ENCODE measurements around the gene MAPK12. TPM values are rescaled to one million over a fixed set of nuclear protein-coding genes. Genes with fewer than 3 reads are reported as not detected.

Gene MAPK12
- total and polyA plus RNA-seq, 9 of the 15 experiments (the other 6 are each of a cell fraction or from before 2014, with no cell fraction given) = 0.79 to 71.5 (median 32.8) TPM

DNA sequence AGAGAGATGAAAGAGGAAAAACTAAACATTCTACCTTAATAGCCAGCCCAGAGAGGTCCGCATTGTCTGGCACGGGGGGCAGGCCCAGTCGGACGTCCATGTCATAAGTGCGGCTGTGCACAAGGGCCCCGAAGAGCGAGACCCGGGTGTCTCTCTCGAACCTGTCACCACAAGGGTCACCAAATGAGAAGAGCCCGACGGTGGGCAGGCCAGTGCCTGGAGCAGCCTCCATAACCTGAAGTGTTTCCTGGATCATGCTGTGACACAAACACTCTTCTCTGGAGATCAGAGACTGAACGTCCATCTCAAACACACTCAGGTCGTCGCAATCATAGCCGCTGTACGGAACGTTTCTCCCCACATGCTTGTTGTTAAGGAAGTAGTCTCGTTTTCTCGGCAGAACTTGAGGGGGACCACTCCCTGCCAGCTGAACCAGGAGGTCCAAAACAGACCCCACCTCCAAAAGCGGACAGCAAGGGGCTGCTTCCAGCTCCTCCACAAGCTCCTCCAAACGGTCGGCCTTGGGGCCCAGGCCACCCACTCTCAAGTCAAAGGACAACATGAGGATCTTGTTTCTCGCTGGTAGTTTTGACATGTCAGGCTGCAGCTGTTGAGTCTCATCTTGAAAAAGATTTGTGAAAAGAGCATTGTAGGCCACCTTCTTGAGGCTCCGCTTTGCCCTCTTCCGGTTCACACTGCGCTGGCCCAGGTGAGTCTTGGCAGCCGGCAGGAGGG, 17.6 kb downstream of the MAPK12 start:
- peak; percentile 13; the same call in 2 of the 3 replicates for ATAC-seq
- H3K9me1 ChIP-seq (ENCODE audit: control insufficient read depth, insufficient read depth, low read length) = no peaks in the 10 kb centered on the region
- peaks cover 7 to 54% of the 10 kb centered on the region in 2 experiments; a peak in 4 of 5 replicates for H3K4me1 ChIP-seq (replicated peaks in 1 of 2; ENCODE audit: control insufficient read depth in 2 of 2, insufficient read depth in 2 of 2, low read length in 2 of 2)
- no peaks in the 10 kb centered on the region for H3K27me3 ChIP-seq (ENCODE audit: control insufficient read depth in 2 of 2, insufficient read depth in 2 of 2, low read length in 2 of 2)
- no TSS peak for BruUV-seq (replicated peaks)
- H3K9ac ChIP-seq (ENCODE audit: insufficient read depth in 1 of 2, low read depth in 2 of 2, low read length in 2 of 2) = peak overlapping the region; percentile 80 to 93
- peaks cover 15% of the 10 kb centered on the region for H4K20me1 ChIP-seq (replicated peaks; ENCODE audit: control insufficient read depth, insufficient read depth, low read length)
- no peaks in the 10 kb centered on the region for H3K9me3 ChIP-seq (replicated peaks; ENCODE audit: control insufficient read depth, insufficient read depth, low read depth, low read length)
- TF ChIP-seq, protein P1, sequence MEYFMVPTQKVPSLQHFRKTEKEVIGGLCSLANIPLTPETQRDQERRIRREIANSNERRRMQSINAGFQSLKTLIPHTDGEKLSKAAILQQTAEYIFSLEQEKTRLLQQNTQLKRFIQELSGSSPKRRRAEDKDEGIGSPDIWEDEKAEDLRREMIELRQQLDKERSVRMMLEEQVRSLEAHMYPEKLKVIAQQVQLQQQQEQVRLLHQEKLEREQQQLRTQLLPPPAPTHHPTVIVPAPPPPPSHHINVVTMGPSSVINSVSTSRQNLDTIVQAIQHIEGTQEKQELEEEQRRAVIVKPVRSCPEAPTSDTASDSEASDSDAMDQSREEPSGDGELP (CRISPR knock-in tag; IDR thresholded peaks at IDR 0.05; ENCODE audit: borderline replicate concordance) = 0 out of 2 replicates have a peak, but pooled peaks have one; percentile 15
- TF ChIP-seq TEAD4 (IDR thresholded peaks at IDR 0.05; ENCODE audit: low read length) = no peak
- TF ChIP-seq TEAD4 (CRISPR knock-in tag; IDR thresholded peaks at IDR 0.05; ENCODE audit: borderline replicate concordance) = no peak
- H3K4me2 ChIP-seq (ENCODE audit: insufficient read depth, low read length) = peak overlapping the region; percentile 79
- H3K4me3 ChIP-seq = peak overlapping the region; percentile 76
- H3K36me3 ChIP-seq (ENCODE audit: control insufficient read depth, insufficient read depth, low read length) = peaks cover 46% of the 10 kb centered on the region; the same call in 2 of the 3 replicates
- no peak for DNase-seq (ENCODE audit: extremely low read depth in 1 of 4, low spot score in 3 of 4)
- FAIRE-seq = peak; percentile 60
- ChIA-PET POLR2A (interaction anchor here (0.6 to 1.9 kb wide), 4 partner anchors 12 to 150 kb away, joined by 3 to 5 read pairs (median 3); no protein-coding TSS in a partner anchor), CTCF (ENCODE audit: low intra/inter-chr PET ratio) (no interaction called here)
- H3K27ac ChIP-seq (ENCODE audit: extremely low read depth, low read depth, low read length) = peak overlapping the region; percentile 81
- peaks cover 70% of the 10 kb centered on the region for H3K79me2 ChIP-seq (ENCODE audit: control insufficient read depth, insufficient read depth, low read length)
- H2AFZ ChIP-seq (ENCODE audit: low read depth, low read length) = no peak overlapping the region
- intact Hi-C loops (cut with micrococcal nuclease) (loop anchor here (5.0 kb wide), 1 partner anchor 253 kb away; no protein-coding TSS in a partner anchor), in situ Hi-C loops (cut with MboI) (loop anchor here (5.0 kb wide), 1 partner anchor 98 kb away; the partner anchor contains the start of gene PPP6R2)
- WGBS (ENCODE audit: insufficient coverage, low coverage, missing lambda C conversion rate) = 1% methylated on average over 23 of the region's 27 CpGs
